Upper lobe of left lung (tissue), 4 donors: Measurements from ENCODE around the gene SATB2.

ENCODE experiments used
- CTCF ChIP-seq, 6 experiments: fragments of 450-650 bp in 4 of 6; fragments of 200-600 bp in 2 of 6; sonication (generic) in 2 of 6; IDR thresholded peaks; one replicate each; pipeline ENCODE4 v1.5.1; 2016 to 2019; ENCODE audit warnings: antibody characterized with exemption in 6 of 6
- POLR2A ChIP-seq, 4 donors: fragments of 450-650 bp; IDR thresholded peaks; one replicate each; pipeline ENCODE4 v1.5.1; 2016 to 2017; ENCODE audit warnings: antibody characterized with exemption in 4 of 4, mild to moderate bottlenecking in 2 of 4
- POLR2AphosphoS5 ChIP-seq, 2 donors: sonication (generic); formaldehyde crosslinking; IDR thresholded peaks; one replicate each; pipeline ENCODE4 v1.5.1; 2017; ENCODE audit warnings: antibody characterized with exemption in 2 of 2

DNA sequence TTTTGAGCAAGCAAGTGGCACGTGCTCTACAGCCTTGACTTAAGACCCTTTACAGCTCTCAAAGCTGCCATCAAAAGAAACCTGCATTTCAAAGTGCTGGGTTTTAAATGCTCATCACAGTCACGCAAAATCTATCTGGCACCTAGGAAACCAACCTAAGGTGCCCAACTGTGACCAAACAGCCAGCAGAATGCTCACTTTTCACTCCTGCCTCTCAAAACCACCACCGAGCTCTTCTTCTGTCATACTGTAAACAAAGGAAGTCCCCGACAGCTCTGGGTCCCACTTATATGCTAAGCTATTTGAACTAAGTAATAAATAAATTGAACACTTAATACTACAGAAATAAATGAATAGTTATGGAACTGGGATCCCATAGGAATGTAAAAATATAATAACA is 33.6 kb downstream of the SATB2 start:
- TF ChIP-seq POLR2A (IDR thresholded peaks at IDR 0.05) (no peak), POLR2AphosphoS5 (IDR thresholded peaks at IDR 0.05) (no peak), CTCF (IDR thresholded peaks at IDR 0.05) (no peak)
